ENCODE measurements around the gene PFDN5. TPM values are rescaled to one million over a fixed set of nuclear protein-coding genes. Genes with fewer than 3 reads are reported as not detected.

The PFDN5 gene
- total RNA-seq, 1 donor from 2014 or later, result 444 TPM

DNA sequence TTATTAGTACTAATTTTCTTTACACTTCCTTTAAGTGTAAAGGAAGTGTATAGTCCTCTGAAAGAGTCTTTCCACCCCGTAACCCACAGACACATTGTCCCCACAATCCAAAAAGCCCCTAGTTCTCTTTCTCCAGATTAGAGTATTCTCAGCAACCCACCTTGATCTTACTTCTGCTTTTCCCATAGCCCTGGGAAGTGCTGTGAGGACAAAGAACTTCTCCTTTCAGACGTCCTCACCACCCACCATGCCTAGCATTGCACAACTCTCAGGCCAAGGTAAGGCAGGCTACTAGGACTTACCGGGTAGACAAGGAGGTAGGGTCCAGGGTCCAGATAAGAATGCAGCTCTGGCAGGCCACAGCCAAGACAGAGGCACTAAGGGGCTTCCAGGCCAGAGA lies 18.7 kb downstream of the PFDN5 start:
- H3K36me3 Mint-ChIP-seq (ENCODE audit: low read depth, unreplicated experiment), result peaks cover 31% of the 10 kb centered on the region

DNA sequence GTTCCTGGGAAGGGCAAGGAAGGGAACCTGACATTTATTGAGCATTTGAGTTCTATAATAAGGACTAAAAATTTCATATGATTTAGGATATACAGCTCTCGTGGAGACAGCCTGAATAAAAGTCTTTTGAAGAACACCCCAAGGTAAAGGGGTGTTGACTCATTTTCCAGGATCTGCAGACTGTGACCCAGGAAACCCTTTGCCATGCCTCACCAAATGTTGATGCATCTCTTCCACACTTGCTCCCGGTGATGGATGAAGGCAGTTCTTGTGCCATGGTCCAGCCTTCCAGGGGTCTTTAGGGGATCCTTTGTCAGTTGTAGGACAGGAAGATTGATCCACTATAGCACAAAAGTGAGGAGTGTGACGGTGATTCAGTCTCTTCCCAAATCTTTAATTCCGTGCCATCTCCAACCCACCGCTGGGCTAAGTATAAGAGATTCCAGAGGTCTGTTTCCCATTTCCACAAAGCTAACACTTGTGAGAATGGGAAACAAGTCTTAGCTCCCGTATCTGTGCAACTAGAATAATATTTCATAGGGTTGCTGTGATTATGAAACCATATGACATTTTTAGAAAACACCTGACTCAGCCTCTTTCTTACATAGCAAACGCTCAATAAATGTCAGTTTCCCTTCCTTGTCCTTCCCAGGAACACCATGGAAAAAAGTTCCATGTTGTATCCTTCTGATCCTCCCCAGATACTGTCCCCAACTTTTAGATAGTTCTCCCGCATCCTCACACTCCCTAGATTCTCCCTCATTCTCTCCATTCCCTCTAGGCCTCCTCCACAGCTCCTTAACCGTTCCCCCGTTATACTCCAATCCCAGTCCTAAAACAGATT lies 25.2 kb downstream of the PFDN5 start:
- Mint-ChIP-seq H3K9me3 (ENCODE audit: unreplicated experiment) (no peaks in the 10 kb centered on the region), H3K27me3 (ENCODE audit: unreplicated experiment) (peaks cover 4% of the 10 kb centered on the region), H3K4me3 (ENCODE audit: unreplicated experiment) (peak overlapping the region; percentile 97), H3K27ac (ENCODE audit: unreplicated experiment) (peak overlapping the region; percentile 99), H3K4me1 (ENCODE audit: unreplicated experiment) (peaks cover 22% of the 10 kb centered on the region), H3K36me3 (ENCODE audit: low read depth, unreplicated experiment) (peaks cover 4% of the 10 kb centered on the region)
- TF ChIP-seq, protein P1, sequence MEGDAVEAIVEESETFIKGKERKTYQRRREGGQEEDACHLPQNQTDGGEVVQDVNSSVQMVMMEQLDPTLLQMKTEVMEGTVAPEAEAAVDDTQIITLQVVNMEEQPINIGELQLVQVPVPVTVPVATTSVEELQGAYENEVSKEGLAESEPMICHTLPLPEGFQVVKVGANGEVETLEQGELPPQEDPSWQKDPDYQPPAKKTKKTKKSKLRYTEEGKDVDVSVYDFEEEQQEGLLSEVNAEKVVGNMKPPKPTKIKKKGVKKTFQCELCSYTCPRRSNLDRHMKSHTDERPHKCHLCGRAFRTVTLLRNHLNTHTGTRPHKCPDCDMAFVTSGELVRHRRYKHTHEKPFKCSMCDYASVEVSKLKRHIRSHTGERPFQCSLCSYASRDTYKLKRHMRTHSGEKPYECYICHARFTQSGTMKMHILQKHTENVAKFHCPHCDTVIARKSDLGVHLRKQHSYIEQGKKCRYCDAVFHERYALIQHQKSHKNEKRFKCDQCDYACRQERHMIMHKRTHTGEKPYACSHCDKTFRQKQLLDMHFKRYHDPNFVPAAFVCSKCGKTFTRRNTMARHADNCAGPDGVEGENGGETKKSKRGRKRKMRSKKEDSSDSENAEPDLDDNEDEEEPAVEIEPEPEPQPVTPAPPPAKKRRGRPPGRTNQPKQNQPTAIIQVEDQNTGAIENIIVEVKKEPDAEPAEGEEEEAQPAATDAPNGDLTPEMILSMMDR (IDR thresholded peaks at IDR 0.05; ENCODE audit: unreplicated experiment), result no peak
- DNase-seq (ENCODE audit: low spot score), result no peak

More for the DNA sequence above, 18.7 kb downstream of the PFDN5 start:
- no peaks in the 10 kb centered on the region for H3K9me3 Mint-ChIP-seq (ENCODE audit: unreplicated experiment)
- no peak for DNase-seq (ENCODE audit: low spot score)
- H3K27ac Mint-ChIP-seq (ENCODE audit: unreplicated experiment), result no peak overlapping the region
- no peaks in the 10 kb centered on the region for H3K4me1 Mint-ChIP-seq (ENCODE audit: unreplicated experiment)
- peak overlapping the region; percentile 79 for H3K4me3 Mint-ChIP-seq (ENCODE audit: unreplicated experiment)
- peaks cover 2% of the 10 kb centered on the region for H3K27me3 Mint-ChIP-seq (ENCODE audit: unreplicated experiment)
- TF ChIP-seq, protein P1 (IDR thresholded peaks at IDR 0.05; ENCODE audit: unreplicated experiment), result no peak

DNA sequence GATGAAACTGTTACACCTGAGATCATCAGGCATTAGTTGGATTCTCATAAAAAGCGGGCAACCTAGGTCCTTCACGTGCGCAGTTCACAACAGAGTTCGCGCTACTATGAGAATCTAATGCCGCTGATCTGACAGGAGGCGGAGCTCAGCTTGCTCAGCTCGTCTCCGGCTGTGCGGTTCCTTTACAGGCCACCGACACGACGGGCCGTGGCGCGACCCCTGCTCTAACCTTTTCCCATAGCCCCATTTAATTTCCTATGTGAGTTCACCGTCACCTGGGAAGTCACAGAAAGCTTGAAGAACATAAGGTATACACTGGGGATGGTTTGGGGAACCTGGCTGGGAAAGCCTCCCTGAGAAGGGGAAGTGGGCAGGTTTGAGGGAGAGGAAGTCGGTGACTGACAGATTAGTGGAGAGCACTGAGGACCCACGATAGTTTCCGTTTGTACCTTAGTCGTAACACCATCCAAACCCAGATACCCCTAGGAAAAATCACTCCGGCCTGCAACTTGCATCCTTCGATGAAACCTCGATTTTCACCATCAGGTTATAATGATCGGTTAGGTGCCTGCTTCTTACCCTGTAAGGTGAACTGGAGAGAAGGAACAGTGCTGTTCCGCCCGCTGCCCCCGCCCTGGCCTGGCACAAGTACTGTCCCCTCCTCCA lies 28.9 kb downstream of the PFDN5 start:
- H3K27me3 Mint-ChIP-seq (ENCODE audit: unreplicated experiment), result peaks cover 12% of the 10 kb centered on the region
- DNase-seq (ENCODE audit: low spot score), result peak; percentile 38
- TF ChIP-seq, protein P1 (IDR thresholded peaks at IDR 0.05; ENCODE audit: unreplicated experiment), result no peak
- peak overlapping the region; percentile 87 for H3K4me3 Mint-ChIP-seq (ENCODE audit: unreplicated experiment)
- peak overlapping the region; percentile 85 for H3K27ac Mint-ChIP-seq (ENCODE audit: unreplicated experiment)
- H3K4me1 Mint-ChIP-seq (ENCODE audit: unreplicated experiment), result peaks cover 34% of the 10 kb centered on the region
- H3K9me3 Mint-ChIP-seq (ENCODE audit: unreplicated experiment), result no peaks in the 10 kb centered on the region
- H3K36me3 Mint-ChIP-seq (ENCODE audit: low read depth, unreplicated experiment), result peaks cover 6% of the 10 kb centered on the region

DNA sequence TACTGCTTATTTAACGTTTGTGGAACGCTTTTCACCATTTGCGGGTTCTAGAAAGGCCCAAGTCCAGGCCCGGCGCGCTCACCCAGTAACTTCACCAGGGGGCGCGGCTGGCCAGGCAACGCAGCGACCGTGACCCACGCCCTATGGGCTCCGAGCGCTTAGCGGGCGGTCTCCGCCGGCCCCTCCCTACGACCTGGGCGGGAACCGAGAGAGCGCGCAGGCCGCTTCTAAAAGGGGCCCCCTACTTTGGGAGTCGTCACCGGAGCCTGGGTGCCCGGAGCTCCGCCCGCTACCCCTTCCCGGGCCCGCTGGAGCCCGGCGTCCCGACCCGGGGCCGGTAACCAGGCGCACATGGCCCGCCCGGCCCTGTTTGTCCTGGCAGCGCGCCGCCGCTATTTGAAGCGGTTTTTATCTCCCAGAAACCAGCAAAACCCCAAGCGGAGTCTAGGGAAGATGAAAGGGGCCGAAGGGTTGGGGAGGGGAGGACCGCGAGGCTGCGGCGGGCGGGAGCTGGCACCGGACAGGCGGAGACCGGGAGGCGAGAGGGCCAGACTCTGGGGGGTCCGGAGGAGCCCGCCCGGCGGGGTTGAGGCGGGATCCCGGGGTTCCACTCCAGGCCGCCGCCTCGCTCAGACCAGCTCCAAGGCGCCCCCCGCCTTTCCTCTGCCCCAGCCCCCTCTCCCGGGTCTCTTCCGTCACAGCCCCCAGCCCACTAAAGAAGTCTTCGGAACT lies 29.6 kb downstream of the PFDN5 start:
- peak overlapping the region; percentile 85 for H3K27ac Mint-ChIP-seq (ENCODE audit: unreplicated experiment)
- TF ChIP-seq, protein P1 (IDR thresholded peaks at IDR 0.05; ENCODE audit: unreplicated experiment), result peak; percentile 63
- peaks cover 9% of the 10 kb centered on the region for H3K36me3 Mint-ChIP-seq (ENCODE audit: low read depth, unreplicated experiment)
- H3K4me1 Mint-ChIP-seq (ENCODE audit: unreplicated experiment), result peaks cover 36% of the 10 kb centered on the region
- no peaks in the 10 kb centered on the region for H3K9me3 Mint-ChIP-seq (ENCODE audit: unreplicated experiment)
- H3K4me3 Mint-ChIP-seq (ENCODE audit: unreplicated experiment), result peak overlapping the region; percentile 87
- peak; percentile 88 for DNase-seq (ENCODE audit: low spot score)
- H3K27me3 Mint-ChIP-seq (ENCODE audit: unreplicated experiment), result peaks cover 12% of the 10 kb centered on the region

Measured in endothelial cell (in vitro differentiated cells).